ENCODE data around the gene RHOBTB1.

RHOBTB1 gene

GRCh38 chr10:60967854-60968484 is 24.0 kb upstream of the RHOBTB1 start:
- no peak for DNase-seq
- in situ Hi-C loops (cut with HindIII; ENCODE audit: low pct_ligation_motif_present, low pct_unique_long_range_greater_than_20kb, low sequenced_read_pairs) = loop anchor here (25.0 kb wide), 1 partner anchor 156 kb away; no protein-coding TSS in a partner anchor

DNA sequence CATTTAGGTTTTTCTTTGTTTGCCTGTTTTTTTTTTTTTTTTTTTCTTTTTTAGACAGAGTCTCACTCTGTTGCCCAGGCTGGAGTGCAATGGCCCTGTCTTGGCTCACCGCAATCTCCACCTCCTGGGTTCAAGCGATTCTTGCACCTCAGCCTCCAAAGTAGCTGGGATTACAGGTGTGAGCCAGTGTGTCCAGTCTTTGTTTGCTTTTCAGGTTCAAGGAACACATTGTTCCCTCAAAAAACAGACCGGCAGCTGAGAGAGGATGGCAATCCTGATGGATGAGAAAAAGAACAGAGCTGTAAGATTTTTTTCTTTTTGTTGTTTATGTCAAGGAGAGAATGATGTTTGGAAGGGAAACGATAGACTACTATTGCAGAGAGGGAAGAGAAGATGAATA is 23.3 kb upstream of the RHOBTB1 start:
- DNase-seq = no peak
- in situ Hi-C loops (cut with HindIII; ENCODE audit: low pct_ligation_motif_present, low pct_unique_long_range_greater_than_20kb, low sequenced_read_pairs) = loop anchor here (25.0 kb wide), 1 partner anchor 155 kb away; no protein-coding TSS in a partner anchor

GRCh38 chr10:60965696-60966095 is 21.7 kb upstream of the RHOBTB1 start:
- in situ Hi-C loops (cut with HindIII; ENCODE audit: low pct_ligation_motif_present, low pct_unique_long_range_greater_than_20kb, low sequenced_read_pairs) = loop anchor here (25.0 kb wide), 1 partner anchor 153 kb away; no protein-coding TSS in a partner anchor
- no peak for DNase-seq

DNA sequence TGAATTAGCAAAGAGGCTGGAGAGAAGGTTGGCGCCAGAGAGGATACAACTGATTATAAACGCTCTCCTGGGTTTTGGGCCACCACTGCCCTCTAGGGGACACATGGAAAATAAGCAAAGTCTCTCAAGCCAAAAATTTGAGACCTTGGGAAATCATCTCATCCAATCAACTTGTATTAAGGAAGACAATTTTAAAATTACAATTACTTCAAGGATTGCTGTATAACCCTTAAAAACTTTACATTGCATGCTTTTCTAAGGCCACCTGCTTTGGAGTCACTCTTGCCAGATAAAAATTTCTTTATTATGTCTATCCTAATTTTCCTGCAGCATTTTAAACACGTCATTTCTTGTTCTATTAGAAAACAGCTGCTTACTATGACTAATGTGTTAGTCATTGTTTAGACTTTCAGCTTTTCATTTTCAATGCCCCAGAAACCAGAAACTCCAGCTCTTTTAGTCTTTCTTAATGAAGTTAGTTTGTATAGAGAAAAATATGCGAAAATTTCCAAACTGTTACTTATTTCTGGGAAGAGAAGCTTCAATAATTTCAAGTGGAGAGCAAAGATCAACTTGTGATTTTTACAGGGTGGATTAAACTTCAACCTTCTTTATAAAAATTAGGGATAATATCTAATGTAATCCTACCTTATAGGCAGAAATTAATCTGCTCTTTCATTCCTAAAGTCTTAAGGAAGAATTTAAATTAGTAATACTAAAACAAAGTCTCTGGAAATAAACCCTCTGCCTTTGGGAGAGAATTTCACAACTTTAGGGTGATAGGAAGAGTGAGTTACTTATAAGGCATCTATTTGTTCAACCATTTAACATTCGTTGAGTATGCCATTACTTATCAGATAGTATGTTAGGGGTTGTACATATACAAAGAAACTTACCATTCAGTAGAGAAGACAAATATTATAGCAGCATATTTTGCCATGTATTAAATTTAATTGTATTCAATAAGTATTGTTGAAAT is 20.6 kb upstream of the RHOBTB1 start:
- DNase-seq = peak; percentile 83
- in situ Hi-C loops (cut with HindIII; ENCODE audit: low pct_ligation_motif_present, low pct_unique_long_range_greater_than_20kb, low sequenced_read_pairs) = loop anchor here (25.0 kb wide), 1 partner anchor 152 kb away; no protein-coding TSS in a partner anchor

DNA sequence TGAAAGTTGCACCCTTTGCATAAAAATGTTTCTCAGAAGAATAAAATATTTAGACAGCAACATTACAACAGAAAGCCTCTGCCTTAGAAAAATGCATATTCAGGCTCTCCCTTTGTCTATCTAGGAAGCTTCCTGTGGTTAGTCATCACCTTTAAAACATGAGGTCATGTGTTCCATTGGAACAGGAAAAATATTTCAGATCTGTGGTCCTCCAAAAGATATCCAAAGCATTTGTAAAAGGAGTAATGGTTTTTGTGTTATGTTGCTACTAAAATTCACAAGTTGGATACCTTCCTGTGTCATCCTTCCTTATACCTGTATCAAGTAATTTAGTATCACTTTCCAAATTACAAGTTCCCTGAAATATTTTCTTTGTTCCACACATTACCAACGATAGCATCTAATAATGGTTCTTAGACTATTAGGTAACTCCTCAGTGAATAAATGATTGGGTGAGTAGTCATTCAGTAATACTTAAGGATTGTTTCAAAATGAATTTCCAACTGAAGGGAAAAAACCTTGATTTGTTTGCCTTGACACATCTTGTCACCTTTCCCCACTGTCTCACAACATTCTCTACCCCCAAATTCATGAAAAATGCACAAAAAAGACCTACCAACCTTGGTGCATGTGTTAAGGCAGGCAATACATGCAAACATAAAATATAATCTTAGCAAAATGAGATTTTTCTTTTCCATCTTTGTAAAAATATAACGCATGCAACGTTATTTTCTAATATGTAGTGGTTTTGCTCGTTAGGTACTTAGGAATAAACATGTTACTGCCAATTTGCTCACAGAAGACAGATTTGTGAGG is 19.7 kb upstream of the RHOBTB1 start:
- peak; percentile 51 for DNase-seq
- in situ Hi-C loops (cut with HindIII; ENCODE audit: low pct_ligation_motif_present, low pct_unique_long_range_greater_than_20kb, low sequenced_read_pairs) = loop anchor here (25.0 kb wide), 1 partner anchor 151 kb away; no protein-coding TSS in a partner anchor

DNA sequence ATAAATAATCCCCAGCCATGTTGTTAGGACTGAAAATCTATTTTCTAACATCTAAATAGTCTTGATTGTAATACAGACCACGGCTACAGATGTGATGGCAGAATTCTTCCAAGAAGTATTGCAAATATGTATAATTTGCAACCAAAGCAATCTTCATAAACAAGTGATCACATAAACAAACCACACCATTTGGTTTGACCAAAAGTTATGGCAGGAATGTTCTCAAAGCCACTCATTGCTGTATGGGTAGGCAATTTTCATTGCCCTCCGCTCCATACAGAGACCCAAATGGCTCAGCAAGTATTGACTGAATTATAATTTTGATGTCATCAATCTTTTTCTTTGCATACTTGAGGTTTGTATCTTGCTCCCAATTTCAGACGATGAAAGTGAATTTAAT is 19.0 kb upstream of the RHOBTB1 start:
- in situ Hi-C loops (cut with HindIII; ENCODE audit: low pct_ligation_motif_present, low pct_unique_long_range_greater_than_20kb, low sequenced_read_pairs) = loop anchor here (25.0 kb wide), 1 partner anchor 151 kb away; no protein-coding TSS in a partner anchor
- DNase-seq = no peak

DNA sequence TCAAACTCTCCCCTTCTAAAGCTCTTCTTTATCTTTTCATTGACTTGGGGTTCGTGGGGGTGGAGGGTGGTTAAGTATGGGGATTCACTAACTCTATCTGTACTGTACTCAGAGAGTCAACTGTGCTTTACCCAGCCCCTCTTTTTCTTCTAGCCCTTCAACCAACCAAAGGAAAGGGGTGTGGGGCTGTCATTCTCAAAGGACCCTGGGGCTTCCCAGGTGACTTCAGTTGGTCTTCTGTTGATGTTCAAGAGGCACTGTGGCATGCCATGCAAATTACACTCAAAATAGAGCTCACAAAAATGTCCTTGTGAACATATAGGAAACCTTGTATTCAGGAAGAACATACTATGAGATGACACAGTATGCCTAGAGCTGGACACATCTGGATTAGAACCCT is 16.9 kb upstream of the RHOBTB1 start:
- in situ Hi-C loops (cut with HindIII; ENCODE audit: low pct_ligation_motif_present, low pct_unique_long_range_greater_than_20kb, low sequenced_read_pairs) = loop anchor here (25.0 kb wide), 1 partner anchor 149 kb away; no protein-coding TSS in a partner anchor
- DNase-seq = no peak

DNA sequence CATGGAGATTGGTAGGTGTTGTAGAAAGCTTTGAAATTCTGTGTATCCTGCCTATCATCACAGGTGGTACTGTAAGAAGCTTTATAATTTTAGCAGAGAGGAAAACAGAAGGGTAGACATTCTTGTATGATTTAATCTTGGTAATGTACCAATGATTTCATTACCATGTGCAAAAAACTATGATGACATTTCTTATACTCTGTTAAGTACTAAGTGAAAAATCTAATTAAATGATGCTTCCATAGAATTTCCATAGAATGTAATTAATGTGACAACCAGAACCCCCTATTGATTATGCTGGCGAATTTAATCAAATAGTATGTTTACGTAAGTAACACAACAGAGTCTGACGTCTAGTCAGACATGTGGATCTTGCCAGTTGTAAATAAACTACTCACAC is 16.0 kb upstream of the RHOBTB1 start:
- DNase-seq = no peak
- in situ Hi-C loops (cut with HindIII; ENCODE audit: low pct_ligation_motif_present, low pct_unique_long_range_greater_than_20kb, low sequenced_read_pairs) = loop anchor here (25.0 kb wide), 1 partner anchor 148 kb away; no protein-coding TSS in a partner anchor

DNA sequence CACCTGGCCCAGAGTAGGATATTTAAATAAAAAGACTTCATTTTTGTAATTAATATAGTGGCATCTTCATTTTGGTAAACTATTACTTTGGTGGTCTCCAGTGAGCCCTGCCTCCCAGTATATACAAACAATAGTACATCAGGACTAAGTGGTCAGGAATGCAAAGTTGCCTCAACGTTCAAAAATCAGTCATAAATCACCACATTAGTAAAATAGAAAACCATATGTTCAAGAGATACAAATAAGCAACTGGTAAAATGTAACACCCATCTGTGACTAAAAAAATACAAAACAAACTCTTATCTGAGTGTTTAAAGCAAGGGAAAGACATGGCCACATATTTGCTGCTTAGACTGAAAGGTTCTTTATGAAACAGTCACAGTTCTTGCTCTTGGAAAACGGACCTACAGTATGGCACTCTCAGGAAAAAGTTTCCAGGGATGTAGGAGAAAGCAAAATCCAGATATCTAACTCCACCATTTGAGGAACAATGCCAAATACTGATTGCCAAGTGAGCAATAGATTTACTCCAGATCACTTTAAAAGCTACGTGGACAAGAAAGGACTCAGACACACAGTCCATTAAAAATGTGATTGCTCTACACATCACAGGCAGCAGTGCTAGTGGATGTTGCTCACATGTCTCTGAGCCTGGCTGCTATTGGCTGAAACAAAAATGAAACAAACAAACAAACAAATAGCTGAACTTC is 15.1 kb upstream of the RHOBTB1 start:
- no peak for DNase-seq
- in situ Hi-C loops (cut with HindIII; ENCODE audit: low pct_ligation_motif_present, low pct_unique_long_range_greater_than_20kb, low sequenced_read_pairs) = loop anchor here (25.0 kb wide), 1 partner anchor 147 kb away; no protein-coding TSS in a partner anchor

- DNase-seq = no peak
- in situ Hi-C loops (cut with HindIII; ENCODE audit: low pct_ligation_motif_present, low pct_unique_long_range_greater_than_20kb, low sequenced_read_pairs) = loop anchor here (25.0 kb wide), 1 partner anchor 145 kb away; no protein-coding TSS in a partner anchor
Observed at GRCh38 chr10:60957667-60958221, 13.8 kb upstream of the RHOBTB1 start.

DNA sequence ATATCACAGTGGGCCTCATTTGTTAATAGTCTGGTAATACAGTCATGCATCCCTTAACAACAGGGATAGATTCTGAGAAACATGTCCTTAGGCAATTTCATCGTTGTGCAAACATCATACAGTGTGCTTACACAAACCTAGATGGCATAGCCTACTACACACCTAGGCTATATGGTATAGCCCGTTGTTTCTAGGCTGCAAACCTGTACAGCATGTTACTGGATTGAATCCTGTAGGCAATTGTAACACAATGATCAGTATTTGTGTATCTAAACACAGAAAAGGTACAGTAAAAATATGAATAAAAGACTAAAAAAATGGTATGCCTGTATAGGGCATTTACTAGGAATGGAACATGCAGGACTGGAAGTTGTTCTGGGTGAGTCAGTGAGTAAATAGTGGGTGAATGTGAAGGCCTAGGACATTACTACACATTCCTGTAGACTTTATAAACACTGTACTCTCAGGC is 12.0 kb upstream of the RHOBTB1 start:
- peak; percentile 37 for DNase-seq
- in situ Hi-C loops (cut with HindIII; ENCODE audit: low pct_ligation_motif_present, low pct_unique_long_range_greater_than_20kb, low sequenced_read_pairs) = loop anchor here (25.0 kb wide), 1 partner anchor 144 kb away; no protein-coding TSS in a partner anchor

DNA sequence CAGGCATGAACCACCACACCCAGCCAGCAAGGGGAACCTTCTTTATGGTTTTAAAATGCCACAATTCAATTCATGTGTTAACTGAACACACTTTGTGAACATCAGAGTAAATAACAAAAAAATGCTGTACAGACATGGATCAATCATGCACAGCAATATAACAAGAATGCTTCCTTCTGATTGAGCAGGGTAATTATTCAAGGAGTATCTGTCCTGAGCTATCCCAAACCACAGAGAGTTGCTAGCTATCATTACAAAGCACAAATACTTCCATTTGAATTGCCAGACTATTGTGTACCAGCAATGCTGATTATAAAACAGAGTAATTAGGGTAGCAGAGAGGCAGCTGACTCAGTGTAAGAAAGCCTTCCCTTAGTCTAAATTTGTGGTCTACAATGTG is 11.3 kb upstream of the RHOBTB1 start:
- in situ Hi-C loops (cut with HindIII; ENCODE audit: low pct_ligation_motif_present, low pct_unique_long_range_greater_than_20kb, low sequenced_read_pairs) = loop anchor here (25.0 kb wide), 1 partner anchor 143 kb away; no protein-coding TSS in a partner anchor
- no peak for DNase-seq

- in situ Hi-C loops (cut with HindIII; ENCODE audit: low pct_ligation_motif_present, low pct_unique_long_range_greater_than_20kb, low sequenced_read_pairs) = loop anchor here (25.0 kb wide), 1 partner anchor 142 kb away; no protein-coding TSS in a partner anchor
- DNase-seq = no peak
Observed at GRCh38 chr10:60954035-60954434, 10.1 kb upstream of the RHOBTB1 start.

DNA sequence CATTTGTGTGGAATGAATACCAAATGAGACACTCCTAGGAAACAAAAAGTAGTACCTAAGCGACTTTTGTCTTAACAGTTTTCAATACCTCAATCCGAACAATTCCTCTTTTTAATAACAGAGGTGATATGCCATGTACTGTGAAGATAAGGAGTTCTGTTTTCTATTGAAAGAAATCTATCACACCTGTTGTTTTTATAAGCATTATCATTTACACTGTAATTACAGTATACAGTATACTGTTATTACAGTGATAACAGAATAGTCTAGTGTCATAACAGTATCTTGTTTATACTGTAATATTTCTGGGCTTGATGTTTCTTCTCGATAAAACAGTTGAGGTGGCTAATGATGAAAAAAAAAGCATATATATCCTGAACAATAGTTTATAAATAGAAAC is 9.4 kb upstream of the RHOBTB1 start:
- in situ Hi-C loops (cut with HindIII; ENCODE audit: low pct_ligation_motif_present, low pct_unique_long_range_greater_than_20kb, low sequenced_read_pairs) = loop anchor here (25.0 kb wide), 1 partner anchor 141 kb away; no protein-coding TSS in a partner anchor
- no peak for DNase-seq

- DNase-seq = no peak
- in situ Hi-C loops (cut with HindIII; ENCODE audit: low pct_ligation_motif_present, low pct_unique_long_range_greater_than_20kb, low sequenced_read_pairs) = loop anchor here (25.0 kb wide), 1 partner anchor 141 kb away; no protein-coding TSS in a partner anchor
Observed at GRCh38 chr10:60952846-60953220, 8.8 kb upstream of the RHOBTB1 start.

DNA sequence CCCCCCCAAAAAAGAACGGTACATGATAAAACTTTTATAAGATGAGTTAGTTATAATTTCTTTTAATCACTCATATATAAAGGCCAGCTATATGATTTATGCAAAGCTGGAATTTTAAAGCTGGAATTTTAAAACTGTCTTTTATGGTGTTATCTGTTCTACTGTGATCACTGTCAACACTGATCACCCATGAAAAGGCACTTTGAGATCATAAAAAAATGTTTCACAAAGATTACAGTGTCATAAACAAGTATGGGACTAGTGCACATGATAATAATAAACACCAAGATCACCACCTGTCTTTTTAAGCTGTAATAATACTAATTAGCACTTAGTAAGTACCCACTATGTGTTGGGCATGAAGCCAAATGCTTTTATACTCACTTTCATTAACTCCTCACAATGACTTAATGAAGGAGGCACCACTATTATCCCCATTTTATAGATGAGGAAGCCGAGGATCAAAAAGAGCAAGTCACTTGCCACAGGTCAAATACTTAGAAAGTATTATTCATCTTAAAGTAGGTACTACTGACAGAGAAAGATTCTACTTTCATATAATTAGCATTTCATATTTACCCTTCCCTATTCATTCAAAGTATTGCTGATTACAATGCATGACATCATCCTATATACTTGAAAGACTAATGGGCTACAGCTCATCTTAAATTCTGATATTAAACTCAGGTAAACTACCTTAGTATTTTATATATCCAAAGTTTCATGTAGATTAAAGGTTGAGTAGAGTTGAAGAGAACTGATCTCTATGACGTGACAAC is 8.3 kb upstream of the RHOBTB1 start:
- DNase-seq = no peak
- in situ Hi-C loops (cut with HindIII; ENCODE audit: low pct_ligation_motif_present, low pct_unique_long_range_greater_than_20kb, low sequenced_read_pairs) = loop anchor here (25.0 kb wide), 1 partner anchor 140 kb away; no protein-coding TSS in a partner anchor

Measured in ACHN (cell line).